Stimulated activated CD8-positive, alpha-beta memory T cell treated with anti-CD3 and anti-CD28 coated beads, Interleukin-7, amount 100 ng/mL, for 48 hours (primary cell): ENCODE results near the gene RNF149.
"Not testable (repeated sequence)": the region's sequence is repeated elsewhere in the genome, so short reads cannot be mapped to it uniquely, and the experiment has no call there.

Experiments used
- DNase-seq, 2 donors: peaks; one replicate each; pipeline ENCODE4 v3.0.0-alpha.2; 2020; ENCODE audit warnings: low read depth in 1 of 2; ENCODE audit errors: extremely low read depth in 1 of 2

The RNF149 gene

DNA sequence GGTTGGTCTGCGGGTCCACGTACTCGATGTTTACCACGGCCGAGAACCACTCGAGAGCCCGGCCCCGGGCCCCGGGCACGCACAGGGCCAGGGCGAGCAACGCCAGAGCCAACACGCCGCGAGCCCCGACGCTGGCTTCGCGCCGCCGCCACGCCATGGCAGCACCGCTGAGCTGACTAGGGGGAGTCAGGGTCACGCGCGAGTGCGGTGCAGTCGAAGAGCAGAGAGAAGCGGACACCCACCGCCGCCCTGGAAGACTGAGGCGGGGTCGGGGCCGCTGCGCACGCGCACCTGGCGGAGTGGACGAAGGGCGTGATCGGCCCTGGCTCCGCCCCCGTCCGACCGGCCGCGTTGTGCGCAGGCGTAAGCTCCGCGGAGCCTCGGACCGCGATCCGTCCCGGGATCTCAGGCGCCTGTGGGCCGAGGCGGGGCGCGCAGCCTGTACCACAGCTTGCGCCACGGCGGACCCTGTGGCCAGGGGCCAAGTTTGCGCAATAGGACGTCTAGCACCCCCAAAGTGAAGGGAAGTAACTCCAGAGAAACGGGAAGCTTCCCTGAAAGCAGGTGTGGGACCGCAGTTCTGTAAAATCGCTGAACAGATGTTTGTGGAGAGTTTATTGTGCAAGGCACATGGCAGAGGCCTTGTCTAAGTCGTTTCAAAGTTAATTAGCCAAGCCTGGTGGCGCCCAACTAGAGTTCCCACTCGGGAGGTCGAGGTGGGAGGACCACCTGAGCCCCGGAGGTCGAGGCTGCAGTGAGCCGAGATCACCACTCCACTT, at the start of gene RNF149:
Gene RNF149, minus strand, starts transcription at position 270 of the 779 bp plus-strand sequence. Its CDS starts 113 bp downstream, at position 157.
- DNase-seq, result peak; percentile 82 to 87

DNA sequence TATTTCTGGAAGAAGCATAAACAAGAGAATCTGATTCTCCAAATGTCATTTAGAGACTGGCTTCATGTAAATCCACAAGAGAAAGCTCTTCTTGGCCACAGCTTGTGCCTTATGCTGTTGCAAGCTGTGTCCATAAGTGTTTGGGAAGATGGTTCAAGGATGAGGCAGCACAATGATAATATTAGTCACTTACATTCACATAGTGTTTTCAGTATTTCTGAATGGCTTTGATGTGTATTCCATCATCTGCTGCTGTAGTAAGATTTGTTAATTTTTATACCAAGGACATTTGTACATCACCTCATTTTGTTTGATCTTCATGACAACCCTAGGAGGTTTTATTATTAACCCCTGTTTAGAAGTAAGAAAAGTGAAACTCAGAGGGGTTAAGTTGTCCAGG, 48.9 kb upstream of the RNF149 start:
- DNase-seq, result no peak

DNA sequence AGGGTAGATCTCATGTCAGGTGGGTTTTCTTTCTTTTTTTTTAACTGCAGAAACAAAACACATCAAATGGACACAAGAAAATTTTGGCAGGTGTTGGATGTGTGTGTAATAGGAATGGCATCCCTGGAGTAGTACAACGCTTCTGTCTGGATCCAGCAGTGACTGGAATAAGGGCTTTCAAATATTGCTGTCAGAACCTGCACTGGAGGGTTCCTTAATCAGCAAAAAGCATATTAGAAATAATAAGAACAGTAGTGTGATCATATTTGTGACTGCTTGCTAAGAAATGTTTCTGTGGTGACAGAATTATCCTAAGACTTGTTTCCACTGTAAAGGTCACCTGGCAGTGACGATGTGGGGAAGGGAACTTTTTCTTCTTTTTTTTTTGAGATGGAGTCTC, 48.0 kb upstream of the RNF149 start:
- DNase-seq, result no peak

- no peak for DNase-seq
These were observed 47.6 kb upstream of the RNF149 start for GRCh38 chr2:101356055-101356454.

GRCh38 chr2:101355401-101356054, 47.0 kb upstream of the RNF149 start:
- no peak for DNase-seq

DNA sequence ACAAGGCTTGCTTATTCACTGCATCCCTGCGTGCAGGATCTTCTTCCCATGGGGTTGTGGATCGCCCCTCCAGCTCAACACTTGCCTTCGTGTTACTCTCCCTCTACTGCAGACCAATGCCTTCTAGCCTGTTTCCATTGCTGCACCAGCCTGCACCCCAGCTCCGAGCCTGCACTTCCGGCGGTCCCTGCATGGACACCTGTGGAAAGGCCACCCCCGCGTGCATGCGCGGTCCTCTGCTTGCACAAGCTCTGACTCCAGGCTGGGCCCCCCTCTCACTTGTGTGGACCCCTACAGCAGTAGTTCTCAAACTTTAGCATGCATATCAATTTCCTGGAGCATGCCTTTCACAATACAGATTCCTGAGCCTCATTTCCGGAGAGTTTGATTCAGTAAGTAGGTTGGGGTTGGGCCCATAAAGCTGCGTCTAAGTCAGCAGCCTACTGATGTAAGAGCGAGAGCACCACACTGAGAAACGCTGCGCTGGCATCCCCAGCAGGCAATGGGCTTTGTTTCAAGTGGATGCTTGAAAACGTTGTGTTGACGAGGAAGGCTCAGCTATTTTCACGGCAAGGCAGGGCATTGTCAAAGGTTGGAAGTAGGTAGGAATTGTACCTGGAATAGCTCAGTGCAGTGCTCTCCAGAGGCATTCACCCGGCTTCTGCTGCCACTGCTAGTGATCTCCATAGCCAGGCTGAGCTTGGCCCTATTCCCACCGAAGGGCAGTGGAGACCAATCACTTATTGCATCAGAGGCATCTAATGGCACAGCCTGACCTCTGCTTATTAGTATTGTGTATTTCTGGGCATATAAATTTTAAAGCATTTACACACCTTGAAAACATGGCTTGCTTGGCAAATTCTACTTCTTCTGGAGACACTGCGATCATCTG, 46.2 kb upstream of the RNF149 start:
- DNase-seq, result no peak

DNA sequence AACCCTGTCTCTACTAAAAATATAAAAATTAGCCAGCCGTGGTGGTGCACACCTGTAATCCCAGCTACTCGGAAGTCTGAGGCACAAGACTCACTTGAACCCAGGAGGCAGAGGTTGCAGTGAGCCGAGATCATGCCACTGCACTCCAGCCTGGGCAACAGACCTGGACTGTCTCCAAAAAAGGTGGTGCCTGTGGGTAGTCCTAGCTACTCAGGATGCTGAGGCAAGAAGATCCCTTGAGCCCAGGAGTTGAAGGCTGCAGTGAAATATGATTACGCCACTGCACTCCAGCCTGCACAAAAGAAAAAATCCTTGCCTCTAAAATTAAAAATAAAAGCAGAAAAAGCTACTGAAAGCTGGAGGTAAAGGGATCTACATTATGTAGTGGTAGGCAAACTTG, 44.1 kb upstream of the RNF149 start:
- DNase-seq, result not testable (repeated sequence)

DNA sequence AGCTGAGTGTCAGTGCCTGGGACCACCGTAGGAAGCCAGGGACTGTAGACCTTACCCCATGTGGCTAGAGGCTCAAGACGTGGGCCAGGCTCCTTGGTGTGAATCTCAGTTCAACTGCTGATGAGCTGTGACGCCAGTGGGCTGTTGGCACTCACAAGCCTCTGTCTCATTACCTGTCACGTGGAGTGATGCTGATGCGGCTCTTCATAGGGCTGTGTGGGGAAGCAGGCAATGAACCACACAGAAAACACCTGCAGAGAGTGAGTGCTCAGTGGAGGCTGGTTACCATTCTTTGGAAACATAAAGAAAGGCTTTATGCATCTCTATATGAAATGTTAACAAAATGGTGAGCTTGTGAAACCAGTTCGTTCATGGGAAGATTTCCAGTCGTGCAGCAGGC, 42.7 kb upstream of the RNF149 start:
- no peak for DNase-seq

GRCh38 chr2:101349893-101350662, 41.6 kb upstream of the RNF149 start:
- no peak for DNase-seq

DNA sequence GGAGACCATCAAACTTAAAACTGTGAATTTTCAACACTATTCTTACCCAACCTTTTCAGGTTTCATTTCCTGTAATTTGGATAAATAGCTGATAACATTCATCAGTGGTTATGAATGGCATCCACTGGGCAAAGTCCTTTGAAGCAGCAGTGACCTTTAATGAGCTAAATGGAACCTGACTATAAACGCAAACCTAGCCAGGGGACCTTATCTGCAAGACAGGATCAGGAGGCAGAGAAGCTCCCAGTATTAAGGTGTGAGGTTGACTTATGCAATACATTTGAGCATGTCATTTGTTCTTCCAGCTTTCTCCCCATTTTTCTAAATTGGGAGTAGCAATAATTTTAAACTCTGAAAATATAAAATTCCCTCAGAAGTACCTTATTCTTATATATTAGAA, 40.4 kb upstream of the RNF149 start:
- DNase-seq, result no peak

DNA sequence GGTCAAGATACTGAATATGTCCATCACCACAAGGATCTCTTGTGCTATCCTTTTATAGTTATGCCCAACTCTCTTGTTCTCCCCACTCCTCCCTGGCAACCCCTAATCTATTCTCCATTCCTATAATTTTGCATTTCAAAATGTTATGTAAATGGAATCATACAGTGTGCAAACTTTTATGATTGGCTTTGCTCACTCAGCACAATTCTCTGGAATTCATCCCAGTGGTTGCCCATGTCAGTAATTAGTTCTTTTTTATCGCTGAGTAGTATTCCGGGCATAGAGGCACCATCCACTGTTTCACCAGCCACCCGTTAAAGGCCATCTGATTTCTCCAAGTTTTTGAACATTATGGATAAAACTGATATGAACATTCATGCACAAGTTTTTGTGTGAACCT, 38.4 kb upstream of the RNF149 start:
- no peak for DNase-seq

GRCh38 chr2:101344137-101344536, 35.6 kb upstream of the RNF149 start:
- no peak for DNase-seq

DNA sequence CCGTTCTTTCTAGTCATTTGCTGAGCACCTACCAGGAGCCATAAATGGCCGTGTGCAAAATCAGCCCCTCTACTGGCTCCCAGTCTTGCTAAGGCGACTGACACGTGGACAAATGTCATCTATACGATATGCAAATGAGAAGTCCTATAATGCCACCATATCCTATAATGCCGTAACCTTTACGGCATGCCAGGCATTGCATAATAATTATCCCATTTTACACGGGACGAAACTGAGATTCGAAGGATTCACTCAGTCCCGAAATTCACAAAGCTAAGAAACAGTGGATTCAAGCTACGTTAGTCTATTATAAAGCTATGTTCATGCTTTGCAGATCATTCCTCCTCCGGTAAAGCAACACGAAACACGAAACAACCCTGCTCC, 34.1 kb upstream of the RNF149 start:
- no peak for DNase-seq

DNA sequence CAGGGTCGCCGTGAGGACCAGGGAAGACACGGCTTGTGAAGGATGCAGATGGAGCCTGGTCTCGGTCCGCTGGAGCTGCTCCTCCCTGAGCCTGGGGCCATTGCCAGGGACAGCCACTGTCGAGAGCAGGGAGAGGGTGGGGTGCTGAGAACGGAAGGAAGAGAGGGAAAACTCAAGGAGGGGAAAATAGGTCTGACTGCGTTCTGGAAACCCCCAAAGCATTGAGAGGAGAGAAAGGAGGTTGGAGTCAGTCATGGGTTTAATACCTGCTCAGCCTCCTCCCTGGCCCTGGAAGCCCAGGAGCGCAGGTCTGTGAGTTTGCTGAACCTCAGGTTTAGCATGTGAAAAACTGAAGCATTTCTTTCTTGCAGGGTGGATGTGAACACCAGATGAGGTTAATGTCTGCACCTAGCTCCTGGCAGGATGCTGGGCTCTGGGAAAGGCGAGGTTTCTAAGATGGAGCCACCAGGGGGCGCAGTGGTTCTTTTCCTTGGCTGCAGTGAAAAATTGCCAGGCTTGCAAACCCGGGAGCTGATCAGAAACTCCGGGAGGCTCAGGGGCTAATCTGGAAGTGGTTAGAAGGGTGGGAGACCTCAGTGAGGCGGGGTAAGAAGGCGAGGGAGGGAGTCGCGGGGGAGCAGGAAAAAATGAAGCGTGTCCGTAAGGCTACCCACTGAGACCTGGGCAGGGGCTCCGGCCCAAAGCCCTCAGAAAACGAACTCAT, 33.6 kb upstream of the RNF149 start:
- DNase-seq, result peak; percentile 22 to 42

DNA sequence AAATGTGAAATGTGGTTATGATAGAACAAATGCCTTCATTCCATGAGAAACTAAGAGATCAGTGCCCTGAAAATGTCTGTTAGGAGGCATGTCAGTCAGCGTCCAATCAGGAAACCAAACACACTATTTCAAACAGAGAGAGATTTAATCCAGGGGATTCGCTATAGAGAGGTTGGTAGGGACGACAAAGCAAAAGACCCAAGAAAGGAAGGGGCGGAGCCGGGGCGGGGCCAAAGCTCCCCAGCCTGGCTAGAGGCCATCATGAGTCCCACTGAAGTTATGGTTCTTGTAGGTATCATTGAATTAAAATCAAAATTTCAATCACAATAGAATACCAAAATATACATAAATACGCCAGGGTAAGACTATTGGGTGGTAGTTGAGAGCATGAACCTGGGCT, 32.9 kb upstream of the RNF149 start:
- peak in 1 of 2 donors; percentile 29 for DNase-seq

DNA sequence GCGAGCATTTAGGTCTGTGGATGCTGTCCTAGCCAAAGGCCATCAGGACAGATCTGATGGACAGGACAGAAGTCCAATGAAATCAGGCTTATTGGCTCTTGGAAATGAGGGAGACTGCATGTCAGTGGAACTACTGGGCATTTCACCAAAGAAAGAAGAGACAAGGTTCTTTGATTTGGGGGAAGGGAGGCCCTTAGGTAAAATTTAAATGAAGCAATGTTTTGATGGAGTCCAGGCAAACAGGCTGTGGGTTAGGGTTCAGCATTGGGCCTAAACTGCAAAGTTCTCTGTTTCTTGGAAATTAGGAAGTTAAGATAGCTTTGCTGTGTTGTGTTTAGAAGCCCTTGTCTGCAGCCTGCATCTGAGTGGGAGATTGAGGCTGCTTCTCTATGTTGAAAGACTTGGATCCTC, 31.6 kb upstream of the RNF149 start:
- DNase-seq, result no peak

GRCh38 chr2:101339266-101339880, 30.9 kb upstream of the RNF149 start:
- no peak for DNase-seq

DNA sequence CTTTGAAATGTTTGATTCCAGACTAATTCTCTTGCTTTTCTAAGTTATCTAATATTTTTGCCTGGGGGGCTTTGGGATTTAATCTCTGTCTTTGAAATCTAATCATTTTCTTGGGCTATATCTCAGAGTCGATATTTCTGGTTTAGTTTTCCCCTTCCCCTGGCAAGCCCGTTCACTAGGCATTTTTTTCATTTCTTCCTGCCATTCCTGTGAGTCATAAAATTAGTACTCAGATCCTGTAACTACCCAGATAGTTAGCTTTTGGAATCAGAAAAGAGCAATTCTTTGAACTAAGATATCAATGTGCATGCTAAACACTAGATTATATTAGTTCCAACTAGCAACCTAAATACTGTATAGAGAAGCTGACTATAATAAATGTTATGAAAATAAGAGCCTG, 29.4 kb upstream of the RNF149 start:
- no peak for DNase-seq

DNA sequence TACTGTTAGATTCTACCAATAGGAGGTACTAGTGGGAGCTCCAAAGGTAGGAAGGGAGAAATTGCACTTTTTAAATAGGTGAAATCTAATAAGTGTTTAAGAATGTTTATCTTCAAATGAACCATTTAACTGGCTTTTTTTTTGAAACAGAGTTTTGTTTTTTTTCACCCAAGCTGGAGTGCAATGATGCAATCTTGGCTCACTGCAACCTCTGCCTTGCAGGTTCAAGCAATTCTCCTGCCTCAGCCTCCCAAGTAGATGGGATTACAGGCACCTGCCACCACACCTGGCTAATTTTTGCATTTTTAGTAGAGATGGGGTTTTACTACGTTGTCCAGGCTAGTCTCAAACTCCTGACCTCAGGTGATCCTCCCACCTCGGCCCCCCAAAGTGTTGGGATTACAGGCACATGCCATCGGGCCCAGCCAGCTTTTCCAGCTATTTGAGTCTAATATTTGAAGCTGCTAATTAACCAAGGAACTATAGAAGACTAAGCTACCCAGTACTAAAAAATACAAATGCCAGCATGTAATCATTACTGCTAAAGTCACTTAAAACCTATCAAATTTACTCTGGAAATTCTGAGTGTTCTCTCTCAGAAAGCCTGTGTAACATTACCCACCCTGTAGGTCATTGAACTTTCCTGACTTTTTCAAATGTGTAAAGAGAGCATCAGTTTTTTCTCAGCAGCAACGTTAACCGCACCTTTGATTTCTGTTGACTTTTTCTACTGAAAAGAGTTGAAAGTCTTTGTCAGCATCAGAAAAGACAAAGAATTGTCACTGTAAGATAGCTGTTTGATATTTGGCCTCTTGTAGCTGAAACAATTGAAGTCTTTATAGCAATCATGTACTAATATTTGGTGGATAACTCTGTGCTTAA, 24.6 kb upstream of the RNF149 start:
- no peak for DNase-seq
